Measurements from ENCODE around the gene PPDPF.

DNA sequence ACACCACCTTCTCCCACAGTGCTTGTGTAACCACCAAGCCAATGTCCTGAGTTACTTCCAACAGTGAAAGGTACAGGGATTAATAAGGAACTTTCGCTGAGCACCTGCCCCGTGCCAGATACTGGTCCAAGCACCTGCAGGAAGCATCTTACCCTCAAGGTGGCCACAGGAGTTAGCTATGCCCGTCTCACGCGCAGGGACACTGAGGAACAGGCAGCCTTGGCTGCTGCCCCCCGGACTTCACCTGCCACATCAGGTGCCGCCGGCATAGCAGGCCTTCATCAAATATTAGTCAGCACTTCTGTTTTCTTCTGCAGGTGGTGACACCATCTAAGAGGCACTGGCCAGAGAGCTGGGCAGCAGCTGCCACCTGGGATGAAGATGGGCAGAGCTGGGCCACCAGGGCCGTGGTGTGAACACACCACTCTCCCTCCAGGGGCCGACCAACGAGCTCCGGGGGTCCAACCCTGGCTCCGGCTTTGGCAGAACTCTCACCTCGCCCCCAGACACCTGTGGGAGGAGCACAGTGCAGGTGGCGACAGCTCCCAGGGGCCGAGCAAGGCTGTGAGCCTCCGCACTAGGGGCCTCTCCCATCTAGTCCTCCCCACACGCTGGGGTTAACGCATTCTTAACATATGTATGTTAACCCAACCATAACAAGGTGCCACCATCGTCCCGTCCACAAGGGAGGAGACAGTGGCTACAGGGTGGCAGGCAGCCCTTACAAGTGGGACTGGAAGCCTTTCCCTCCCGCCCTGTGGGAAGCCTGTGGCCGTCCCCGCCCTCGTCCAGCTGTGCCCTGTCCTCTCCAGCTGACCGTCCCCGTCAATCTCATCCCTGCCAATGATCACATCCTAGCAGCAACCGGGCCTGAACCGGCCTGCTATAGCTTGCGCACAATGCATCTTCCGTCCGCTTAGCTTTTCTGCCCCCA lies 2.9 kb upstream of the PPDPF start:
- TF ChIP-seq RFX5 (IDR thresholded peaks at IDR 0.05): no peak
- TF ChIP-seq POLR2A (IDR thresholded peaks at IDR 0.05; ENCODE audit: low read length): no peak
- no peak for TF ChIP-seq CEBPB (IDR thresholded peaks at IDR 0.05)
- TF ChIP-seq PHF8 (IDR thresholded peaks at IDR 0.05; ENCODE audit: borderline replicate concordance, low read depth): no peak
- TF ChIP-seq POLR2AphosphoS2 (conservative IDR thresholded peaks at IDR 0.05; ENCODE audit: low read length): no peak
- TF ChIP-seq, protein P1, sequence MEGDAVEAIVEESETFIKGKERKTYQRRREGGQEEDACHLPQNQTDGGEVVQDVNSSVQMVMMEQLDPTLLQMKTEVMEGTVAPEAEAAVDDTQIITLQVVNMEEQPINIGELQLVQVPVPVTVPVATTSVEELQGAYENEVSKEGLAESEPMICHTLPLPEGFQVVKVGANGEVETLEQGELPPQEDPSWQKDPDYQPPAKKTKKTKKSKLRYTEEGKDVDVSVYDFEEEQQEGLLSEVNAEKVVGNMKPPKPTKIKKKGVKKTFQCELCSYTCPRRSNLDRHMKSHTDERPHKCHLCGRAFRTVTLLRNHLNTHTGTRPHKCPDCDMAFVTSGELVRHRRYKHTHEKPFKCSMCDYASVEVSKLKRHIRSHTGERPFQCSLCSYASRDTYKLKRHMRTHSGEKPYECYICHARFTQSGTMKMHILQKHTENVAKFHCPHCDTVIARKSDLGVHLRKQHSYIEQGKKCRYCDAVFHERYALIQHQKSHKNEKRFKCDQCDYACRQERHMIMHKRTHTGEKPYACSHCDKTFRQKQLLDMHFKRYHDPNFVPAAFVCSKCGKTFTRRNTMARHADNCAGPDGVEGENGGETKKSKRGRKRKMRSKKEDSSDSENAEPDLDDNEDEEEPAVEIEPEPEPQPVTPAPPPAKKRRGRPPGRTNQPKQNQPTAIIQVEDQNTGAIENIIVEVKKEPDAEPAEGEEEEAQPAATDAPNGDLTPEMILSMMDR (IDR thresholded peaks at IDR 0.05): no peak
- TF ChIP-seq ESRRA (IDR thresholded peaks at IDR 0.05; ENCODE audit: borderline replicate concordance, low read length): no peak

Measured in A549 (cell line).